HG03064 (cell line): ENCODE results near the gene XBP1.
A peak's percentile ranks its signal among the peaks of the same experiment; 100 is the strongest.
"Not testable (repeated sequence)": the region's sequence is repeated elsewhere in the genome, so short reads cannot be mapped to it uniquely, and the experiment has no call there.

Experiments used
- ATAC-seq: cut with Tn5 transposase; IDR thresholded peaks from one replicate; pipeline ENCODE4 v1.9.1; 2021; ENCODE audit warnings: low read depth; ENCODE audit not compliant: unreplicated experiment

The XBP1 gene

DNA sequence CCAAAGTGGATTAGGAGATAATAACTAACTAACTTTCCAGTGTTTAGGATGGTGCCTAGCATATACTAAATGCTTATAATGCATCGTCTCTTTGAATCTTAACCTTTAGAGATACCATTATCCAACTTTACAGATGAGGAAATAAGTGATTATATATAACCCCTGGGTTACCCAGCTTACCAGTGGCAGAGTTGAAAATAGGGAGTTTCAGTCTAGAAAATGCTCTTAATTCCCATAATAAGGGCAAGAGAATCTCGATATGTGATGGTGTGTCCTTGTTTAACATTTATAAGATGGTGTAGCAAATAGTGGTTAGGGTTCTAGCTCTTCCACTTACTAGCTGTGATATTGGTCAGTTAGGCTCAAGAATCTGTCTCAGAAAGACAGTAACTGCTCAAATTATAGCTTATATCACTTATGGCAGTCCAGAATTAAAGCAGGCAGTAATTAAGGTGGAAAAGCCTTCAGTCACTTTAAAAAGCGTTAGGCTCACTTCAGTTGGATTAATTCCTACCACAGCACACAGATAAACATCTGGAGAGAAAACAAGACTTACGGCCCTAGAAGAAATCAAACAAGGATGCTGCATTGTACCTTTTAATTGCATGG lies 6.3 kb downstream of the XBP1 start:
- no peak for ATAC-seq

DNA sequence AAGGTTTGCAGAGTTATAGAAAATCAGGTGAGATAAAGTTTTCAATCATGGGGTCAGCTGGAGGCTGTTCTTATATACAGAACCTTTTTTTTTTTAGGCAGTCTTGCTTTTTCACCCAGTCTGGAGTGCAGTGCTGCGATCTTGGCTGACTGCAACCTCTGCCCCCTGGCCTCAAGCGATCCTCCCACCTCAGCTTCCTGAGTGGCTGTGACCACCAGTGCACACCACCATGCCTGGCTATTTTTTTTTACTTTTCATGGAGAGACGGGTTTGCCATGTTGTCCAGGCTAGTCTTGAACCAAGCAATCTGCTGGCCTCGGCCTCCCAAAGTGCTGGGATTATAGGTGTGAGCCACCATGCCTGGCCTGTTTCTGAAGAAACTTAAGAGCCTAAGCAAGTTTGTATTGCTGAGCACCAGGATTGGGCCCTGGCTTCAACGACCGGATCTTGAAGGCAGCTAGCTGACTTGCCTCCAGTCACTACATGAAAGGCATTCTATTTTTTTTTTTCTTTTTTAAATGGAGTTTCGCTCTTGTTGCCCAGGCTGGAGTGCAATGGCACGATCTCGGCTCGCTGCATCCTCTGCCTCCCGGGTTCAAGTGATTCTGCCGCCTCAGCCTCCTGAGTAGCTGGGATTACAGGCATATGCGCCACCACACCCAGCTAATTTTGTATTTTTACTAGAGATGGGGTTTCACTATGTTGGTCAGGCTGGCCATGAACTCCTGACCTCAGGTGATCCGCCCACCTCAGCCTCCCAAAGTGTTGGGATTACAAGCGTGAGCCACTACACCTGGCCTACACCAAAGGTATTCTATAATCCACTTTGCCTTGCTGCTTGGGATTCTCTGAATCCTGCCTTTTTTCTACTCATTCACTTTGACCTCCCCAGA lies 7.6 kb downstream of the XBP1 start:
- peak; percentile 27 for ATAC-seq

DNA sequence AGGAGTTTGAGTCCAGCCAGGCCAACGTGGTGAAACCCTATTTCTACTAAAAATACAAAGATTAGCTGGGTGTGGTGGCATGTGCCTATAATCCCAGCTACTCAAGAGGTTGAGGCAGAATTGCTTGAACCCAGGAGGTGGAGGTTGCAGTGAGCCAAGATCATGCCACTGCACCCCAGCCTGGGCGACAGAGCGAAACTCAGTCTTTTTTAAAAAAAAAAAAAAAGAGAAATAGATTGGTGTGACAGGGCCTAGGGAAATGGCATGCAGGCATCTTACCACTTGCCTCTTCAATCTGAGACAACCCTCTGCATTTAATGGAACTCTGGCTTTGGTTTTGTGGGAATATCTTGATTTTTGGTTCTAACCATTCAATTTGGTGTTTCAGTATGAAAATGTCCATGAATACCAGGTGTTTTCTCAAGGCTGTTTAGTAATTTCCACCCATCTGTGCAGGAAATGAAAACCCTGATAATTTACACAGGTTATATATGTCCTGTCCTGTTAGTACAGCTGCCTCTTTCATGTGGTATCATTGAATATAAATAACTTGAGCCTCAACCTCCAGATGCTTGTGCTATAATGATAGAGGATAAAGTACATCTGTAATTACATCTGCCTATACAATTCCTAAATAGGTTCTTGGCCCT lies 8.4 kb downstream of the XBP1 start:
- peak; percentile 47 for ATAC-seq

- ATAC-seq, result no peak
These were observed 9.2 kb downstream of the XBP1 start for GRCh38 chr22:28791124-28791523.

DNA sequence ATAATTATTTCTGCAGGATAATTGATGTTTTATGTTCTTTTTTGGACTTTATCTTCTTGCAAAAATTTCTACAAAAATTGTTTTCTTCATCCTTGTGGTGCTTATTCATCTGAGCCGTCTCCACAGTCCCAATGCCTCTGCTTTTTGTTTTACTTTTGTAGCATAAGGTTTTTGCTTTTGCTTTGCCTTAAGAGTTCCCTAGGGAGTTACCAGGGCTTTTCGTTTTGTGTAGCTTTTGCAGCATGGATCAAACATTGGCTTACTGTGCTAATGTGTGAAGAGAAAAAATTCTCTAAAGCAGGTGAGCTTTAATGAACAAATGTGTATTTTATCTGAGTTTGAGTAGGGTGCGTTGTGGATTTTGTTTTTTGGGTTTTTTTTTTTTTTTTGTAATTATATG lies 11.8 kb downstream of the XBP1 start:
- ATAC-seq, result no peak

- no peak for ATAC-seq
These were observed 16.3 kb downstream of the XBP1 start for GRCh38 chr22:28783786-28784671.

- ATAC-seq, result no peak
These were observed 20.1 kb downstream of the XBP1 start for GRCh38 chr22:28780296-28780695.

GRCh38 chr22:28779833-28780232 lies 20.5 kb downstream of the XBP1 start:
- no peak for ATAC-seq

DNA sequence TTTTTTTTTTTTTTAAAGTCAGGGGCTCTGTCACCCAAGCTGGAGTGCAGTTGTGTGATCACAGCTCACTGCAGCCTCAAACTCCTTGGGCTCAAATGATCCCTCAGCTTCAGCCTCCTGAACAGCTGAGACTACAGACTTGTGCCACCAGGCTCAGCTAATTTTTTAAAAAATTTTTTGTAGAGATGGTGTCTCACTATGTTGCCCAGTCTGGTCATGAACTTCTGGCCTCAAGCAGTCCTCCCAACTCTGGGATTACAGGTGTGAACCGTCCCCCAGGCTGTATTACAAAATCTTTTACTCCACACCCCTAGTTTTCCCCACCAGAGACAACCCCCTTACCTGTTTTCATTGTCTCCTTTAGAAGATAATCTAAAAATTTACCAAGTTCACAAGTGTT lies 26.0 kb downstream of the XBP1 start:
- ATAC-seq, result no peak

DNA sequence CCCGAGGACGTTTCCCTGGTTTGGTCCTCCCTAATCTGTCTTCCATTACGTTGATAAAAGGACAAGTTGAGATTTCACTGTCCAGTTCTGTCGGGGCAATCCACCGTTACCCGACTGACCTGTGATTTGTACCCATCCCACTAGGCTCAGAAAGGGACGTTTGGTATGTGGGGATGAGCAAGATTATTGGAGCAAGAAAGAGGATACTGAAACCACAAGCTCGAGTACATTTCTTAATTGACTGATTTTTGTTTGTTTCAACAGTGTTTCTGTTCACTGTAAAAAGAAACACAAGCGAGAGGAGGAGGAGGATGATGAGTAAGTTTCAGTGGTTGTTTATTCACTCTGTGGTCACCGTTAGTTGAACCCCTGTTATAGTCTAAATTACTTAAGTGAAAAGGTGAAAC lies 26.9 kb downstream of the XBP1 start:
- peak; percentile 7 for ATAC-seq

DNA sequence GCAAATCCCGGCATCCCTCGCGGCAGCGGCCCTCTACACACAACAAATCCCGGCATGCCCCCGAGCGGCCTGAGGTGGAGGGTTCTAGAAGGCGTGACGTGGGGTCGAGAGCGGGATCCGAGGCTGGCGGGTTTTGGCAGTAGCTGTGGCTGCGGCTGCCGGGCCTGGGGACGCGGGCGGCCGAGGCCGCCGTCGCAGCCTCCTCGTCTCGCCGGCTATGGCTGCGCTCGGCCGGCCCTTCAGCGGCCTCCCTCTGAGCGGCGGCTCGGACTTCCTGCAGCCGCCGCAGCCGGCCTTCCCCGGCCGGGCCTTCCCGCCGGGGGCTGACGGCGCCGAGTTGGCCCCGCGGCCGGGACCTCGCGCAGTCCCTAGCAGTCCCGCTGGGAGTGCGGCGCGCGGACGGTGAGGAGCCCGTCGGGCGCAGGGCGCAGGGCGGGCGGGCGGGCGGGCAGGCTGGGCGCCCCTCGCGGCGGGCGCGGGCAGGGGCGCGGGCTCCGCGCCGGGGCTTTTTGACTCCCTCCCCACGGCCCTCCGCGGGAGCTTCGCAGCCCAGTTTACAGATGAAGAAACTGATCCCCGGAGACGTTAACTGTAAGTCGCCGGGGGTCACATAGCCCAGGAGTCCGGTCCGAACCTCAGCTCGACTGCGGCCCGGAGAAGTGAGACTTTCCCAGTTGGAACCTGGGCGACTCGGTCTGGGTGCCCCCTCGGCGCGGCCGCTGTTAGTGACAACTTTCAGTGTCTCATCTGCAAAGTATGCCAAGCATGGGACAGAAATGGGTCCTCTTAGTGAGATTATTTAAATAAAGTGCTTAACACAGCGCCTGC lies 27.5 kb downstream of the XBP1 start, which contains the start of gene CCDC117:
Gene CCDC117, plus strand, starts transcription at position 63 of the 828 bp plus-strand sequence. Its CDS starts 155 bp downstream, at position 218.
- peak; percentile 85 for ATAC-seq

GRCh38 chr22:28771195-28771791 lies 29.1 kb downstream of the XBP1 start:
- no peak for ATAC-seq

DNA sequence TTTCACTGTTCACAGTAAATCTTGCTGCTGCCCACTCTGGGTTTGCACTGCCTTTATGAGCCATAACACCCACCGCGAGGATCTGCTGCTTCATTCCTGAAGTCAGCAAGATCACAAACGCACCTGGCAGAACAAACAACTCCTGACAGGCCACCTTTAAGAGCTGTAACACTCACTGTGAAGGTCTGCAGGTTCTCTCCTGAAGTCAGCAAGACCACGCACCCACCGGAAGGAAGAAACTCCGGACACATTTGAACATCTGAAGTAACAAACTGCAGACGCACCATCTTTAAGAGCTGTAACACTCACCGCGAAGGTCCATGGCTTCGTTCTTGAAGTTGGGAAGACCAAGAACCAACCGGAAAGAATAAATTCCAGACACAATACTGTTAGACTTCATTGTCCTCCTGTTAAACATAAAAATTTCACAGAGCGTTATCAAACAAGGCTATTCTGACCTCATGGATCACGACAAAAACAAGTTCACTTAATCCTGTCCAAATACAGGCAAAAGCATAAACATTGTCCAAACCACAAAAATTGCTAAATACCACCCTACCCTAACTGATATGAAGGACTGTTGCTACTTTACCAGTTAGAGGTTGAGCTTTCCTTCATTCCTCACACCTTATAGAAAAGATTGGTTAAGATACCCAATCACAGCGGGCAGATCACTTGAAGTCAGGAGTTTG lies 30.8 kb downstream of the XBP1 start:
- ATAC-seq, result no peak

DNA sequence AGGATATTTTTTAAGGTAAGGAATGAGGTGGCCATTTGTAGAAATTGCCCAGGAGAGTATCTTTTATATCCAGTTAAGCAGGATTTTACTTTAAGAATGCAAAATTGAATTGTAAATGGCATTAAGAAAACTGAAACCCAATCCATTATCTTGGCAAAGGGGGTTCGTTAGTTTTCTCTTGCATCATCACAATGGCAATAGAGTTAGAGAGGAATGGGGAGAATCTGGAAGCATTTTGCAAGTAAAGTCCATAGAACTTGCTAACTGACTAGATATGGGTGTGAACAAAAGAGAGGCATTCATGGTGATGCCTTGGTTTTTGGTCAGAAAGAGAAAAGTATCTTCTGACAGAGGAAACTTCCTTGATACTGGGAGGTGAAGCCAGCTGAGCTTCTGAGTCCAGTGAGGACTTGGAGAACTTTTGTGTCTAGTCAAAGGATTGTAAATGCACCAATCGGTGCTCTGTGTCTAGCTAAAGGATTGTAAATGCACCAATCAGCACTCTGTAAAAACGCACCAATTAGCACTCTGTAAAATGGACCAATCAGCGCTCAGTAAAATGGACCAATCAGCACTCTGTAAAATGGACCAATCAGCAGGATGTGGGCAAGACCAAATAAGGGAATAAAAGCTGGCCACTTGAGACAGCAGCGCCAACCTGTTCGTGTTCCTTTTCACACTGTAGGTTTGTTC lies 31.5 kb downstream of the XBP1 start:
- no peak for ATAC-seq

DNA sequence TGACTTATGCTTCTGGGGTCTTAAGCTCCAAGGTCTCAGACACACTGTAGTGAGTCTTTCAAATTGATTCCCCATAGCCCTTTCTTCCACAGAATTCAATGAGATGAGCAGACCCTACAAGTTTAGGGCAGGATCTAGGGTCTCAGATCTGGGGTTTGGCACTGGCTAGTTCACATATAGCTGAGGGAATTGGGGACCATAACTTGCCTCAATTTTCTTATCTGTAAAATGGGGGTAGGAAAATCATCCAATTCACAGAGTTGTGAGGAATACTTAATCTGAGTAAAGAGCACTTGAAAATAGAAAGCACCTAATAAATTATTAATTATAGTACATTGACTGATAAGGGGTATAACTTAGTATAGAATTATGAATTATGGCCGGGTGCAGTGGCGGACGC lies 33.7 kb downstream of the XBP1 start:
- ATAC-seq, result no peak

GRCh38 chr22:28762000-28762399 lies 38.4 kb downstream of the XBP1 start:
- not testable (repeated sequence) for ATAC-seq

- no peak for ATAC-seq
These were observed 39.0 kb downstream of the XBP1 start for GRCh38 chr22:28761449-28761755.

- no peak for ATAC-seq
These were observed 40.4 kb downstream of the XBP1 start for GRCh38 chr22:28759861-28760560.
